ENCODE measurements around the gene LOXL3. TPM values are rescaled to one million over a fixed set of nuclear protein-coding genes. Genes with fewer than 3 reads are reported as not detected.

Gene LOXL3
- total RNA-seq, 1 experiment from 2014 or later = 0.88 TPM

GRCh38 chr2:74548285-74548899, 5.3 kb downstream of the LOXL3 start:
- intact Hi-C loops (cut with micrococcal nuclease; ENCODE audit: unreplicated experiment) = no loop called here
- POLR2A ChIA-PET (ENCODE audit: low non-redundant PET) = no interaction called here

GRCh38 chr2:74546004-74546403, 7.7 kb downstream of the LOXL3 start:
- H3K36me3 ChIP-seq (ENCODE audit: insufficient read depth, low read length, poor library complexity, severe bottlenecking) = no peaks in the 10 kb centered on the region
- no peak overlapping the region for H3K27ac ChIP-seq (ENCODE audit: low read depth, low read length, poor library complexity, severe bottlenecking)
- no peak for DNase-seq (ENCODE audit: low spot score)
- no peaks in the 10 kb centered on the region for H3K9me3 ChIP-seq (ENCODE audit: low read depth, low read length, poor library complexity, severe bottlenecking)
- intact Hi-C loops (cut with micrococcal nuclease; ENCODE audit: unreplicated experiment) = no loop called here
- H3K4me3 ChIP-seq (ENCODE audit: low read depth, low read length, poor library complexity, severe bottlenecking) = no peak overlapping the region
- peaks cover 14% of the 10 kb centered on the region for H3K27me3 ChIP-seq (replicated peaks; ENCODE audit: insufficient read depth, low read depth, low read length, poor library complexity)
- ChIA-PET CTCF (no interaction called here), POLR2A (ENCODE audit: low non-redundant PET) (no interaction called here)
- peaks cover 10% of the 10 kb centered on the region for H3K4me1 ChIP-seq (ENCODE audit: insufficient read depth, low read length, poor library complexity, severe bottlenecking)
- no TSS peak for BruUV-seq (replicated peaks)
- TF ChIP-seq CTCF (conservative IDR thresholded peaks at IDR 0.05; ENCODE audit: low read depth, low read length) = no peak
- no peak for TF ChIP-seq EZH2 (IDR thresholded peaks at IDR 0.05; ENCODE audit: borderline replicate concordance, low read depth, low read length, poor library complexity, severe bottlenecking)

More at GRCh38 chr2:74548285-74548899, 5.3 kb downstream of the LOXL3 start:
- TF ChIP-seq CTCF (conservative IDR thresholded peaks at IDR 0.05; ENCODE audit: low read depth, low read length) = no peak
- Histone ChIP-seq H3K27me3 (replicated peaks; ENCODE audit: insufficient read depth, low read depth, low read length, poor library complexity) (peaks cover 14% of the 10 kb centered on the region), H3K9me3 (ENCODE audit: low read depth, low read length, poor library complexity, severe bottlenecking) (no peaks in the 10 kb centered on the region), H3K36me3 (ENCODE audit: insufficient read depth, low read length, poor library complexity, severe bottlenecking) (no peaks in the 10 kb centered on the region), H3K27ac (ENCODE audit: low read depth, low read length, poor library complexity, severe bottlenecking) (no peak overlapping the region), H3K4me1 (ENCODE audit: insufficient read depth, low read length, poor library complexity, severe bottlenecking) (peaks cover 5% of the 10 kb centered on the region), H3K4me3 (ENCODE audit: low read depth, low read length, poor library complexity, severe bottlenecking) (peak overlapping the region; percentile 48)
- DNase-seq (ENCODE audit: low spot score) = peak; percentile 29
- BruUV-seq (replicated peaks) = no TSS peak
- CTCF ChIA-PET = no interaction called here

- TF ChIP-seq CTCF (conservative IDR thresholded peaks at IDR 0.05; ENCODE audit: low read depth, low read length) = no peak
- no peak for TF ChIP-seq EZH2 (IDR thresholded peaks at IDR 0.05; ENCODE audit: borderline replicate concordance, low read depth, low read length, poor library complexity, severe bottlenecking)
- CTCF ChIA-PET = no interaction called here
- POLR2A ChIA-PET (ENCODE audit: low non-redundant PET) = no interaction called here
- Histone ChIP-seq H3K27ac (ENCODE audit: low read depth, low read length, poor library complexity, severe bottlenecking) (no peak overlapping the region), H3K4me1 (ENCODE audit: insufficient read depth, low read length, poor library complexity, severe bottlenecking) (peaks cover 10% of the 10 kb centered on the region), H3K27me3 (replicated peaks; ENCODE audit: insufficient read depth, low read depth, low read length, poor library complexity) (peaks cover 14% of the 10 kb centered on the region), H3K4me3 (ENCODE audit: low read depth, low read length, poor library complexity, severe bottlenecking) (no peak overlapping the region), H3K36me3 (ENCODE audit: insufficient read depth, low read length, poor library complexity, severe bottlenecking) (no peaks in the 10 kb centered on the region), H3K9me3 (ENCODE audit: low read depth, low read length, poor library complexity, severe bottlenecking) (no peaks in the 10 kb centered on the region)
- DNase-seq (ENCODE audit: low spot score) = no peak
- intact Hi-C loops (cut with micrococcal nuclease; ENCODE audit: unreplicated experiment) = no loop called here
- no TSS peak for BruUV-seq (replicated peaks)
Measured at GRCh38 chr2:74544634-74545033, 9.1 kb downstream of the LOXL3 start.
